ENCODE data around the gene ATOSB. TPM values are rescaled to one million over a fixed set of nuclear protein-coding genes. Genes with fewer than 3 reads are reported as not detected.

The ATOSB gene
- total RNA-seq, 1 donor from 2014 or later: 4.7 TPM

DNA sequence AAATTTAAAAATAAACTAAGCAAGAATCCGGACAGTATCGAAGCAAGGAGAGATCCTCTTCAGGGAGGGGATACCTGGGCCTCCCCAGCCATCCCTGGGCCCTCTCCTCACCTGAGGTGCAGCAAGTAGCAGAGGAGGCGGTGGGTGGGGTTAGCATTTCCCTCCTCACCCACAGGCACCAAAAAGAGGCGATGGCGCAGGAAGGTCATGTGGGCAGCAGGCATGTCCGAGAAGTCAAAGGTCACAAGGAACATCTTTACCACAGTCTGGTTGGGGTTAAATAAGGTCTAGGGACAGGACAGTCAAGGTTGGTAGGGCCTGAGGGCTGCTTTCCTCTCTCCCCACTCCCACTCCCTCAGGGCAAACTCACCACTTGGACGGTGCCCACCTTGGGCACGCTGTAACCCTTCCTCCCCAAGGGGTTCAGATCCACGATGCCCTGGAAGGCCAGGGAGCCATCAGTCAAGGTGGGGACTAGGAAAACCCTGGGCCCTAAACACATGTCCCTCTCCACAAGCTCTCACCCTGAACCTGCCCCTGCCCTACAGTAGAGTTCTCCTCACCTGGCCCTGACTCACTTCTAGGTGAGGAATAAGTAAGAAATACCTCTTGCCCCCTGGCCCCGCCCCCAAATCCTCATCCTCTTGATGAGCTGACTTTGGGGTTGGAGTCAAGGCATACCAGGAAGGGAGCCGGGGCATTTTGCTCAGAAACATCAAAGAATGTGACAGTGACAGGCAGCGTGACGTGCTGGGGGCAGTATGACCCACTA, 9.9 kb downstream of the ATOSB start:
- H3K9me3 ChIP-seq (ENCODE audit: control insufficient read depth in 3 of 3, low read length in 3 of 3): no peaks in the 10 kb centered on the region
- no peak overlapping the region for H3K27ac ChIP-seq (ENCODE audit: low read depth, low read length)
- H3K9ac ChIP-seq (ENCODE audit: low read depth in 1 of 3, low read length in 3 of 3): no peak overlapping the region
- H3K4me1 ChIP-seq (ENCODE audit: control insufficient read depth in 3 of 3, insufficient read depth in 3 of 3, low read length in 3 of 3): peaks cover 30 to 38% (median 34%) of the 10 kb centered on the region in 3 donors
- H3K27me3 ChIP-seq (ENCODE audit: control insufficient read depth in 3 of 3, insufficient read depth in 3 of 3, low read length in 3 of 3): no peaks in the 10 kb centered on the region
- H3K36me3 ChIP-seq (ENCODE audit: control insufficient read depth in 3 of 3, insufficient read depth in 3 of 3, low read length in 3 of 3): peaks cover 44 to 45% (median 45%) of the 10 kb centered on the region in 3 donors
- no peak overlapping the region for H3K4me3 ChIP-seq (ENCODE audit: low read length in 3 of 3)

DNA sequence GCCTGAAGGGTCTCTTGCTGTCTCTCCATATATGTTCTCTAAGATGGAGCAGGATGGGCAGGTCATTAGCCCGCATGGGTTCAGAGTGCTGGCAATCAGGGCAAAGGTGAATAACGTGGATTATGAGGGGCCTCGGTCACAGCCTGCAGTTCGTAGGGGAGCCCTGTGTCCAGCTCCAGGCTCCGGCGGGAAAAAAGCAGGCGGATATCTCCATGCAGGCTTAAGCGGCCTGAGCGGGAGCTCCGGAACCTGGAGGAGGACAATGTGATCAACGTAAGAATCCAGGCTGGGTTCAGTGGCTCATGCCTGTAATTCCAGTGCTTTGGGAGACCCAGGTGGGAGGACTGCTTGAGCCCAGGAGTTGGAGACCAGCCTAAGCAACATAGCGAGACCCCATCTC, 10.5 kb downstream of the ATOSB start:
- H3K27me3 ChIP-seq (ENCODE audit: control insufficient read depth in 3 of 3, insufficient read depth in 3 of 3, low read length in 3 of 3): no peaks in the 10 kb centered on the region
- peaks cover 50 to 51% (median 51%) of the 10 kb centered on the region in 3 donors for H3K36me3 ChIP-seq (ENCODE audit: control insufficient read depth in 3 of 3, insufficient read depth in 3 of 3, low read length in 3 of 3)
- no peaks in the 10 kb centered on the region for H3K9me3 ChIP-seq (ENCODE audit: control insufficient read depth in 3 of 3, low read length in 3 of 3)
- H3K27ac ChIP-seq (ENCODE audit: low read depth, low read length): no peak overlapping the region
- no peak overlapping the region for H3K4me3 ChIP-seq (ENCODE audit: low read length in 3 of 3)
- peaks cover 24 to 32% (median 28%) of the 10 kb centered on the region in 3 donors for H3K4me1 ChIP-seq (ENCODE audit: control insufficient read depth in 3 of 3, insufficient read depth in 3 of 3, low read length in 3 of 3)
- H3K9ac ChIP-seq (ENCODE audit: low read depth in 1 of 3, low read length in 3 of 3): no peak overlapping the region

DNA sequence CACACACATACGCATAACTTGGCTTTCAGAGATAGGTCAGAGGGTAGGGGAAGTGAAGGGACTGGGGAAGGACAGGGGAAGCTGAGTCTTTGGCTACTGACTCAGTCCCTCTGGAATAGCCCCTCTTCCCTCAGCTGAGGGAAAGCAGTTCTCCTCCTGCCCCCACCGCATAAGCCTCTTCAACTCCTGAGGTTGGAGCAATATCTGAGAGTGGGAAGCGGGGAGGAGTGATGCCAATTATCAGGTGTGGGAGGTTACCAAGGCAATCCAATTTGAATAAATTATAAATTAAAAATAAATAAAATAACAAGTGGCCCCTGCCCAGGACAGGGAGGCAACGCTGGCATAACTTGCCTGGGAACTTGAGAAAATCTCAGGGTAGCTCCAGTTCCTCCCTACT, 11.1 kb downstream of the ATOSB start:
- no peak overlapping the region for H3K9ac ChIP-seq (ENCODE audit: low read depth in 1 of 3, low read length in 3 of 3)
- H3K27me3 ChIP-seq (ENCODE audit: control insufficient read depth in 3 of 3, insufficient read depth in 3 of 3, low read length in 3 of 3): no peaks in the 10 kb centered on the region
- H3K27ac ChIP-seq (ENCODE audit: low read depth, low read length): no peak overlapping the region
- no peak overlapping the region for H3K4me3 ChIP-seq (ENCODE audit: low read length in 3 of 3)
- no peaks in the 10 kb centered on the region for H3K9me3 ChIP-seq (ENCODE audit: control insufficient read depth in 3 of 3, low read length in 3 of 3)
- peaks cover 56% of the 10 kb centered on the region in 3 donors for H3K36me3 ChIP-seq (ENCODE audit: control insufficient read depth in 3 of 3, insufficient read depth in 3 of 3, low read length in 3 of 3)
- peaks cover 22 to 26% (median 25%) of the 10 kb centered on the region in 3 donors for H3K4me1 ChIP-seq (ENCODE audit: control insufficient read depth in 3 of 3, insufficient read depth in 3 of 3, low read length in 3 of 3)

DNA sequence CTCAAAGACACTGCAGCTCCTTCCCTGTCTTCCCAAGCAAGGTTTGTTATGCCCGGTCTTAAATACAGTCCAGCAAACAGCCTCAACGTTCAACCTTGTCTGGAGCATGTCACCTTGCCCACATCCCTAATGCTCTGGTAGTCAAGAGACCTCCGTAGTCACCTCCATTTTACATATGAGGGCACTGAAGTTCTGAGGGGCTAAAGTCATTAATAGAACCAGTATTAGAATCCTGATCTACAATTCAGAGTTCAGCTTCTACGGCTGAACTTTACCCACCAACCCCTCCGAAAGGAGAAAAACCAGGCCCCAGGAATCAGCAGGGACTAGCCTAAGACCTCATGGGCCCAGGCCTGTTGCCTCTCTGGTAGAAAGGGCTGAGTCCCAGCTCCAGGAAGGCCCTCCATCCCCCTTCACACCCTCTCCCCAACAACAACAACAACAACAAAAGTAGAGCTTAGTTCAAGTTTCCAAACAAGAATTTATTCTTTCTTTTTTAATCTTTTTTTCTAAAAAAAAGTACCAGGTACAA, 11.9 kb downstream of the ATOSB start:
- H3K36me3 ChIP-seq (ENCODE audit: control insufficient read depth in 3 of 3, insufficient read depth in 3 of 3, low read length in 3 of 3): peaks cover 58 to 64% (median 59%) of the 10 kb centered on the region in 3 donors
- peak overlapping the region; percentile 93 to 98 (median 97) for H3K9ac ChIP-seq (ENCODE audit: low read depth in 1 of 3, low read length in 3 of 3)
- H3K9me3 ChIP-seq (ENCODE audit: control insufficient read depth in 3 of 3, low read length in 3 of 3): no peaks in the 10 kb centered on the region
- H3K4me3 ChIP-seq (ENCODE audit: low read length in 3 of 3): peak overlapping the region; percentile 84 to 97 (median 94)
- peak overlapping the region; percentile 85 for H3K27ac ChIP-seq (ENCODE audit: low read depth, low read length)
- peaks cover 22 to 25% (median 24%) of the 10 kb centered on the region in 3 donors for H3K4me1 ChIP-seq (ENCODE audit: control insufficient read depth in 3 of 3, insufficient read depth in 3 of 3, low read length in 3 of 3)
- no peaks in the 10 kb centered on the region for H3K27me3 ChIP-seq (ENCODE audit: control insufficient read depth in 3 of 3, insufficient read depth in 3 of 3, low read length in 3 of 3)

DNA sequence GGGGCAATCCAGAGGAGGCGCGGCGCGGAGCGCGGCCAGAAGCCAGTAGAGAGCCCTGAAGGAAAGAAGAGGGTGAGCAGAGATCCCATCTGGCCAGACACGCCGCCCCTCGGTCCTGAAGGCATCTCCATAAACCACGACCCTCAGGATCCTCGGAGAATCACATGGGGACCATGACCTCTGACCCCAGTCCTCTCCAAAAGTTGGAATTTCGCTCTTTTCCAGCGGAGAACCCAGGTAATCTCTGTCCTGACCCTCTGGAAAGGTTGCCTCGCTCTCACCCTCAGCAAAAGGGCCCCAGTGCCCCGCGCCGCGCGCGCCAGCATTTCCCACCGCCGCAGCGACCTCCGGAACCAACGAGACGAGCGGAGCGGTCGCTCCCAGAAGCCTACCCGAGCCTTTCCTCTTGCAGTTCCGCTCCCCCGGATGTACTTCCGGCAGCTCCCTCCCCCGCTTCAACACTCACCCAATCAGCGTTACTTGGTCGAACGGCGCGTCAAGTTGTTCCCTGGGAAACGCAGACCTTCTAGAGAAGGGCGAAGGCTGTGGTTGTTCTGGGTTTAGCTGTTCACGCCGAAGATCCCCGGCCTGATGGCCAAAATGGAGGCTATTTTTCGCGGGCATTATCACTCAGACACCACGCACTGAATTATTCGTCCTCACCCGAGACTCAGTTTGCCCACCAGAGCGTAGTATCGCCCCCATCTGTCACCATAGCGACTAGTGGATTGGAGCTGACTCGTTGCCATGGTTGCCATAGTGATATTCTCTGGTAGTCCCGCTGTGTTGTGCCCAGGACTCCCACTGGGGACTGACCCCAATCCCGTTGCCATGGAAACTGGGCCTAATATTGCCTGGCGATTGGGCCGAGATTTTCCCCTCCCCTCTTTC, 12.6 kb downstream of the ATOSB start, which contains the start of gene STOML2:
Gene STOML2, minus strand, starts transcription at position 363 of the 891 bp plus-strand sequence. Its CDS starts 37 bp downstream, at position 326.
- peaks cover 52 to 61% (median 55%) of the 10 kb centered on the region in 3 donors for H3K36me3 ChIP-seq (ENCODE audit: control insufficient read depth in 3 of 3, insufficient read depth in 3 of 3, low read length in 3 of 3)
- H3K4me1 ChIP-seq (ENCODE audit: control insufficient read depth in 3 of 3, insufficient read depth in 3 of 3, low read length in 3 of 3): peaks cover 22 to 25% (median 24%) of the 10 kb centered on the region in 3 donors
- H3K27ac ChIP-seq (ENCODE audit: low read depth, low read length): peak within 1 kb of the TSS; percentile 85

DNA sequence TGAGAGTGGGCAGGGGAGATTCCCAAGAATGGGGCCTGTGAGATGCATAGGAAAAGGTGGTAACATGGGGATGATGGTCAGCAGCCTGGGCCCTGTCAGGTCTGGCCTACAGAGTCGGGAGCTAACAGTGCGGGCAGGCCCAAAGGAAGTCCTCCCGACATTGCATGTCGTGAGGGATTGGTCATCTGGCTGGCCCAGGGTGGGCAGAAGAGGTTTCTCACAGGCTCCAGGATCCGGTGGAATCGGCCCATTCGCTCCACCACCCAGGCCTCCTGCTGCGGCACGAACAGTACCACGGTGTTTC, 13.2 kb downstream of the ATOSB start:
- H3K27me3 ChIP-seq (ENCODE audit: control insufficient read depth in 3 of 3, insufficient read depth in 3 of 3, low read length in 3 of 3): no peaks in the 10 kb centered on the region
- H3K4me3 ChIP-seq (ENCODE audit: low read length in 3 of 3): peak overlapping the region; percentile 84 to 97 (median 94)
- H3K9me3 ChIP-seq (ENCODE audit: control insufficient read depth in 3 of 3, low read length in 3 of 3): no peaks in the 10 kb centered on the region
- peak overlapping the region; percentile 93 to 98 (median 97) for H3K9ac ChIP-seq (ENCODE audit: low read depth in 1 of 3, low read length in 3 of 3)
- peaks cover 48 to 61% (median 55%) of the 10 kb centered on the region in 3 donors for H3K36me3 ChIP-seq (ENCODE audit: control insufficient read depth in 3 of 3, insufficient read depth in 3 of 3, low read length in 3 of 3)
- peaks cover 22 to 25% (median 24%) of the 10 kb centered on the region in 3 donors for H3K4me1 ChIP-seq (ENCODE audit: control insufficient read depth in 3 of 3, insufficient read depth in 3 of 3, low read length in 3 of 3)
- H3K27ac ChIP-seq (ENCODE audit: low read depth, low read length): peak overlapping the region; percentile 85

More for the DNA sequence above, 12.6 kb downstream of the ATOSB start, which contains the start of gene STOML2:
- Histone ChIP-seq H3K4me3 (ENCODE audit: low read length in 3 of 3) (peak within 1 kb of the TSS; percentile 84 to 97 (median 94)), H3K27me3 (ENCODE audit: control insufficient read depth in 3 of 3, insufficient read depth in 3 of 3, low read length in 3 of 3) (no peaks in the 10 kb centered on the region), H3K9ac (ENCODE audit: low read depth in 1 of 3, low read length in 3 of 3) (peak within 1 kb of the TSS; percentile 93 to 98 (median 97)), H3K9me3 (ENCODE audit: control insufficient read depth in 3 of 3, low read length in 3 of 3) (no peaks in the 10 kb centered on the region)

DNA sequence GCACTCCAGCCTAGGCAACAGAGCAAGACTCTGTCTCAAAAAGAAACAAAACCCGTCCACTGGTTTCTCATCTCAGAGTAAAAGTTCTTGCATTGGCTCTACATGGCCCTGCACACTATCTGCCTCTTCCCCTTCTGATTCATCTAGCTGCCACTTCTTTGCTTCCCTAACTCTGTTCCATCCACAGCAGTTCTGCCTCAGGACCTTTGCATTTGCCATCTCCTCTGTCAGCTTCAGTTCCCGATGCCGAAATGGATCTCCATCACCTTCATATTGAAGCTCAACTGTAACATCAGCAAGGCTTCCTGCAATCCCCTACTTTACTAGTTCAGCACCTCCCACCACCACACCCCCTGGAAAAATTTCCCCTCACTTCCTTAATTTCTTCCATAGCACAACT, 18.1 kb downstream of the ATOSB start:
- Histone ChIP-seq H3K27me3 (ENCODE audit: control insufficient read depth in 3 of 3, insufficient read depth in 3 of 3, low read length in 3 of 3) (no peaks in the 10 kb centered on the region), H3K27ac (ENCODE audit: low read depth, low read length) (no peak overlapping the region), H3K9me3 (ENCODE audit: control insufficient read depth in 3 of 3, low read length in 3 of 3) (no peaks in the 10 kb centered on the region), H3K4me3 (ENCODE audit: low read length in 3 of 3) (no peak overlapping the region), H3K9ac (ENCODE audit: low read depth in 1 of 3, low read length in 3 of 3) (no peak overlapping the region), H3K36me3 (ENCODE audit: control insufficient read depth in 3 of 3, insufficient read depth in 3 of 3, low read length in 3 of 3) (peaks cover 31 to 46% (median 41%) of the 10 kb centered on the region in 3 donors), H3K4me1 (ENCODE audit: control insufficient read depth in 3 of 3, insufficient read depth in 3 of 3, low read length in 3 of 3) (peaks cover 15 to 25% (median 22%) of the 10 kb centered on the region in 3 donors)

DNA sequence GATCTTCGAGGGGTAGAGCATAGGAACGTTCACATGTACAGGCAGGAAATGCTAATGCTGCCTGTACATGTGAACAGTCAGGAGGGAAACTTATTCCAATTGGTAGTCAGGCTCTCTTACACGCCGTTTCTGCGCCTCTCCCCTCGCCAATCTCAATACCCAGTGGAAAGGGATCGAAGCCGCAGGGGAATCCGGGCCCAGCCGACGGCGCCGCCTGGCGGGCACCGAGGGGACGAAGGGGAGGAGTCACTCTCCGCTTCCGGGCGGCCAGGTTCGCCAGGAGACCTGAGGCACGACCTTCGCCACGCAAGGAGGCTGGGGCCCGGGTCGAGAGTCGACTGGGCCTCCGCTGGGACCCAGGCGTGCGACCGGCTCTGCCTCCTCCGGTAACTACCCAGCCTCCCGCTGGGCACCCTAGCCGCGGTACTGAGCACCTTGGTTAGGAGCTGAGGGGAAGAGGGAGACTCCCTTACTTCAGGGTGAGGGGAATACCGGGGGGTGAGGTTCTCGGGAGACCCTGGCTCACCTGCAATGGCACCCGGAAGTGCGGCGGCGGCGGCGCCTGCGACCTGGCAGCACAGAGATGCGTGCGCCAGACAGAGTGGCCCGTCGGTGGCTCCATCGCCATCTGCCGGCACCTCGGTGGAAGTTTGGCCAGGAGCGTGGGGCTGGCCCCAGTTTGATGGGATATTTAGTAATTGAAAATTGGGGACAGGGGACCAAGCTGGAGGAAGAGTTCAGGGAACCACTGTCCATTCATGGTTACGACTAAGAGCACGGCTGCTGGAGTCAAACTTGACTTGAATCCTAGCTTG, 19.4 kb downstream of the ATOSB start, which contains the start of gene PIGO:
Gene PIGO, minus strand, starts transcription at position 557 of the 815 bp plus-strand sequence. CDS start 1,026 bp downstream, outside the sequence.
- H3K4me3 ChIP-seq (ENCODE audit: low read length in 3 of 3): peak within 1 kb of the TSS; percentile 87 to 99 (median 87)
- no peaks in the 10 kb centered on the region for H3K27me3 ChIP-seq (ENCODE audit: control insufficient read depth in 3 of 3, insufficient read depth in 3 of 3, low read length in 3 of 3)
- H3K9ac ChIP-seq (ENCODE audit: low read depth in 1 of 3, low read length in 3 of 3): peak within 1 kb of the TSS; percentile 91 to 99 (median 95)
- H3K4me1 ChIP-seq (ENCODE audit: control insufficient read depth in 3 of 3, insufficient read depth in 3 of 3, low read length in 3 of 3): peaks cover 2 to 13% (median 12%) of the 10 kb centered on the region in 3 donors
- H3K9me3 ChIP-seq (ENCODE audit: control insufficient read depth in 3 of 3, low read length in 3 of 3): no peaks in the 10 kb centered on the region
- peaks cover 39 to 53% (median 46%) of the 10 kb centered on the region in 3 donors for H3K36me3 ChIP-seq (ENCODE audit: control insufficient read depth in 3 of 3, insufficient read depth in 3 of 3, low read length in 3 of 3)
- H3K27ac ChIP-seq (ENCODE audit: low read depth, low read length): peak within 1 kb of the TSS; percentile 91

DNA sequence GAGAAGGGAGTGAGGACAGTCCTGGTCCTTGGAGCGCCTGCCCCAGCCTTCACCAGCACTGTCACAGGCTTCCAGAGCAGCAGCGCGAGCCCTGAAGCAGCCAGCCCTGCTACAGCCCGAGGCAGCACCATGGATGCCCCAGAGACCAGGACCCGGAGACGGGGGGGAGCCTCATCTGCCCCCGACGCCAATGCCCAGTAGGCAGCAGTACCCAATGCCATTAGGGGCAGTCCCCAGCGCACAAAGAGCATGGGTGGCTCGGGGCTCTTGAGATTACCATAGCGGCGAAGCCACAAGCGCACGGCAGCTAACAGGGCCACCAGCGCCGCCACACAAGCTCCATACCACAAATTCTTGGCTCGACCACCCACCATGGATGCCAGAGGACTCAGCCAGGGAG, 24.1 kb downstream of the ATOSB start:
- no peaks in the 10 kb centered on the region for H3K9me3 ChIP-seq (ENCODE audit: control insufficient read depth in 3 of 3, low read length in 3 of 3)
- no peaks in the 10 kb centered on the region for H3K27me3 ChIP-seq (ENCODE audit: control insufficient read depth in 3 of 3, insufficient read depth in 3 of 3, low read length in 3 of 3)
- H3K9ac ChIP-seq (ENCODE audit: low read depth in 1 of 3, low read length in 3 of 3): peak overlapping the region in 1 of 3 donors; percentile 33
- no peak overlapping the region for H3K4me3 ChIP-seq (ENCODE audit: low read length in 3 of 3)
- peaks cover 58 to 66% (median 61%) of the 10 kb centered on the region in 3 donors for H3K36me3 ChIP-seq (ENCODE audit: control insufficient read depth in 3 of 3, insufficient read depth in 3 of 3, low read length in 3 of 3)
- no peak overlapping the region for H3K27ac ChIP-seq (ENCODE audit: low read depth, low read length)
- peaks cover 0 to 10% (median 6%) of the 10 kb centered on the region in 3 donors for H3K4me1 ChIP-seq (ENCODE audit: control insufficient read depth in 3 of 3, insufficient read depth in 3 of 3, low read length in 3 of 3)

Measured in skeletal muscle tissue (tissue), 4 donors.